CD4-positive, alpha-beta T cell treated with Interleukin-17A for 1 hour (primary cell): Measurements from ENCODE around the gene LEPR.
"Not testable (repeated sequence)": the region's sequence is repeated elsewhere in the genome, so short reads cannot be mapped to it uniquely, and the experiment has no call there.

Source experiments
- DNase-seq: peaks from one replicate; pipeline ENCODE4 v3.0.0-alpha.2; 2020

LEPR gene

DNA sequence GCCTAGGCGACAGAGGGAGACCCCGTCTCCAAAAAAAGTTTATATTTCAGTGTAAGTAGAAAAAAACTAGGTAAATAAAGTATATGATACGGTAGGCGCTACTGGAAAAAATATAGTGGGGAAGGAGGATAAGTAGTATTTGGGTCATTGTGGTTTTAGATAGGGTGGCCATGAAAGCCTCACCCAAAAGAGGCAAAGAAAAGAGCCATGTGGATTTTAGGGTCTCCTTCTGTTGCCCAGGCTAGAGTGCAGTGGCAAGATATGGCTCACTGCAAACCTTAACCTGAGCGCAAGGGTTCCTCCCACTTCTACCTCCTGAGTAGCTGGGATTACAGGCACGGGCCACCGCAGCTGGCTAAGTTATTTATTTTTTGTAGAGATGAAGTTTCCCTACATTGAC is 17.1 kb downstream of the LEPR start:
- DNase-seq: no peak

DNA sequence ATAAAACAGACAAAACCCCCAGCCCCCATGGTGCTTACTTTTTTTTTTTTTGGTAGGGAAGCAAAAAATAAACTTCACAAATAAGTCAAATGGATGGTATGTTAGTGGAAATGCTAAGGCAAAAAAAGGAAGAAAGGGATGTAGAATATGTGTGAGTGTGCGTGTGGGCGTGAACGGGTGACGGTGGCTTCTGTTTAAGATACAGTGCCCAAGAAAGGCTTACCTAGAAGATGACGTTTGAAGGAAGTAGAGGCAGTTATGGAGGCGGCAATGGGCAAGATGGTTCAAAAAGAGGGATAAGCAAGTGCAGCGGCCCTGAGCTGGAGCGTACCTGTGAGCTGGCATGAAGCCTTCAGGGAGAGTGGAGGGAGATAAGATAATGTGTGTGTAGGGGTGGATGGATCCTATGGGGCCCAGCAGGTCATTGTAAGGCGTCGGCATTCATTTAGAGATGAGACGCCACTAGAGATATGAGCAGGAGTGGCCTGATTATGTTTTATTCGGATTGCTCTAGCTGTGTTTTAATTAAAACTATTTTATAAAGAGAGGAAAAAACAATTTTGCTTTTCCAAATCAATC is 19.9 kb downstream of the LEPR start:
- DNase-seq: no peak

DNA sequence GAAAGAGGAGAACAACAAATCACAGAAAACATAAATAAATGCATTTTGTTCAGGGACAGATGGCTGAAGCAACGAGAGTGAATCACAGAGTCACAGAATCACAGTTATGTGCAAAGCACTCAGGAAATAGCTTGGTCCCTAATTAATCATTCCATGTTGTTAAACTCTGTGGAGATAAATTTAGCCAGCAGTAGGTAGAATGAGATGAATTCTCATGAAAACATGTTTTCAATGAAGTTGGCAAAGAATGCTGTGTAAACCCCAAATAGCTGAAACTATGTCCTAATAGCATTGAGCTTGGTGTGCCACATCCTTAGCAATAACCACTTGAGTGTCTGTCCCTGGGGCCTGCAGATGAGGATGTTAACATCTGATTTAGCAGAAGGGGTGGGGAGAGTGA is 20.4 kb downstream of the LEPR start:
- no peak for DNase-seq

DNA sequence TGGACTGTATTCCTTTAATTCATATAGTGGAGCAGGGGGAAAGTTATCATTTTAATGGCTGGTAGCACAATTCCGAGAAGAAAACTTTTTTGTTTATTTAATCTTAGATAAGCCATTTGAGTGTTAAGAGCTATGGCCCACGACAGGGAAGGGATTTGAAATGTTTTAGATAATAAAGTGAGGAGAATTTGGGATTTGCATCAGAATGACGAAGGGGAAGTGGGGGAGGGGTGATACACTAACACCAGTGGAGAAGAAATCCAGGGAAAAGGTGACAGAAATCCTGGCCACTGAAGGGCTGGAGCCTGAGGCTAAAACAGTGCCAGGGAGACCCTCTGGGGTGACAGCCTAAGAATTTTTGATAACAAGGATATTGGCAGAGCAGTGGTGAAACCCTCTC is 21.0 kb downstream of the LEPR start:
- no peak for DNase-seq

DNA sequence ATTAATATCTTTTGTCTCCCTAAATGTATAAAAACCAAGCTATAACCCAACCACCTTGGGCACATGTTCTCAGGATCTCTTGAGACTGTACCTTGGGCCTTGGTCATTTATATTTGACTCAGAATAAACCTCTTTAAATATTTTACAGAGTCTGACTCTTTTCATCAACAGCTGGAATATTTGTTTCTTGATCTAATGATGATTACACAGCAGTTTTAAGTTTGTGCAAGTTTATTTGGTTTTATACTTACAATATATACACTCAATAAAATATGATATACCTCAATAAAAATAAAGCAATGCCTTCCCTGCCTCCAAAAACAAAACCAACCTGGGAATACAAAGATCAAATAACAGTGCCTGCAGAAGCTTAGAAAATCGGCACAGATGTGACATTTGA is 22.0 kb downstream of the LEPR start:
- no peak for DNase-seq

DNA sequence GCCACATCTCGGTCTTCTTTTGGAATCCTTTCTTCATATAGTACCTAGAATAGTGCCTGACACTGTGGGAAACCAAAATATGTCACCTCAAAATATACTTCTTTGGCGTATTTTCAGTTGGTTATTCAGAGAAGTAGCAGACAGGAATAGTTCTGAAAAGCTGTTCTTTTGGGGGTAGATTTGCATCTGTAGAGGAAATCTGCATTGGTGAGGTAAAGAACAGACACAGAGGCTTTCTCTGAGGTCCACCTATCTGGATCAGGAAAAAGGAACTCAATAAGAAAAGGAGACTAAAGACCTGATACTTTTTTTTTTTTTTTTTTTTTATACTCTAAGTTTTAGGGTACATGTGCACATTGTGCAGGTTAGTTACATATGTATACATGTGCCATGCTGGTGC is 23.2 kb downstream of the LEPR start:
- no peak for DNase-seq

DNA sequence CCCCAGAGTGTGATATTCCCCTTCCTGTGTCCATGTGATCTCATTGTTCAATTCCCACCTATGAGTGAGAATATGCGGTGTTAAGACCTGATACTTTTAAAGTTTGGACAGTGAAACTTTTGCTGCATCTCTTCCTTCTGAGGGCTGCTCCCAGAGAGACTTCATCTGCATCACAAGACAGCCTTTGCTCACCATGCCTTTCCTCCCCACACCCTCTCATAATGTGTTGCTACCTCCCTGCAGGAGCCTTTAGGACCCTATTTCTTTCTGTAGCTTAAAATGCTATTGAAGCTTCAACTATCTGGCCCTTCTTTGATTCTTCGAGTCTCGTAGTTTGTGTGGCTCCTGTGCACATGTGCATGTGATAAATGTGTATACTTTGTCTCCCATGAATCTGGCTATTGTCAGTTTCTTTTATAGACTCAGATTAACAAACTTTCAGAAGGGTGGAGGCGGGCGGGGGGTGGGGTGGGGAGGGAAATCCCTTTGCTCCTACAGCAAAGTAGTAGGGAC is 23.7 kb downstream of the LEPR start:
- no peak for DNase-seq

DNA sequence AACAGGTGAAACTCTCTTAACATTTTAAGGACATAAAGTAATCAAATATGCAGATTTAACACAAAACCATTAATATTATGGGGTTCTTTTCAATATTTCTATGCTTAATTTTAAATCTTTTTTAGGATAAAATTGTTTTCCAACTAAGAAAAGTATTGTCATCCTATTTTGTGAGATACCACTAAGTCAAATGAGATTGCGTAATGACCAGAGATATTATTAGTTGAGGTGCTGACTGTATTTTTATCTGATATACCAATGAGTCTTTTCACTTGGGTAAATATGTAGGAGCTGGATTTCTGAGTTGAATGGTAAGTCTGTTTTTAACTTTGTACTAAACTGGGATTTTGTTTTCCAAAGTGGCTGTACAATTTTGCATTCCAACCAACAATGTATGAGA is 25.4 kb downstream of the LEPR start:
- no peak for DNase-seq

DNA sequence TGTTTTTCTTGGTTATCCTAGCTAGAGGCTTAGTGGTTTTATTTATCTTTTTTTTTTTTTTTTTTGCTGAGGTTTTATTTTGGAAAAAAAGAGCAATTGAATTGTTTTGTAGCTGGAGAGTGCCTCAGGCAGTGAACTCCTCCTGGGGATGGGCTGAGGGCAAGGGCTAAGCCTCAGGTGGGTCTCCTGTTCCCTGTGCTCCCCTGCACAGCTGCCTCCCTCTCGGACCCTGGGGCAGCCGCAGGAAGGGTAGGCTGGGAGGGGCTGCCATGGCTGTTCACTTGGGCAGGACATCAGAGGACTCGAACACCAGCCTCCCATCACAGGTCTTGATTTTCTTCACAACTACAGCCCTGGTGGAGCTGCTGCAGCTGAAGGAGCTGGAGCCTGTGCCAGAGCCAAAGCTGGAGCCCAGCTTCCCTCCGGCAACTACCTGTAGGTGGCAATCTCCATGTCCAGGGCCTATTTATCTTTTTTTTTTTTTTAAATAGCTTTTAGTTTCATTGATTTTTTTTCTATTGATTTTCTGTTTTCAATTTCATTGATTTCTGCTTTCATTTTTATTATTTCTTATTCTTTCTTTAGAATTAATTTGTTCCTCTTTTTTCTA is 28.9 kb downstream of the LEPR start:
- no peak for DNase-seq

DNA sequence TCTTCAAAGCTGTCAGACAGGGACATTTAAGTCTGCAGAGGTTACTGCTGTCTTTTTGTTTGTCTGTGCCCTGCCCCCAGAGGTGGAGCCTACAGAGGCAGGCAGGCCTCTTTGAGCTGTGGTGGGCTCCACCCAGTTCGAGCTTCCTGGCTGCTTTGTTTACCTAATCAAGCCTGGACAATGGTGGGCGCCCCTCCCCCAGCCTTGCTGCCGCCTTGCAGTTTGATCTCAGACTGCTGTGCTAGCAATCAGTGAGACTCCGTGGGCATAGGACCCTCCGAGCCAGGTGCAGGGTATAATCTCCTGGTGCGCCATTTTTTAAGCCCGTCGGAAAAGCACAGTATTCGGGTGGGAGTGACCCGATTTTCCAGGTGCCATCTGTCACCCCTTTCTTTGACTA is 35.2 kb downstream of the LEPR start:
- not testable (repeated sequence) for DNase-seq

DNA sequence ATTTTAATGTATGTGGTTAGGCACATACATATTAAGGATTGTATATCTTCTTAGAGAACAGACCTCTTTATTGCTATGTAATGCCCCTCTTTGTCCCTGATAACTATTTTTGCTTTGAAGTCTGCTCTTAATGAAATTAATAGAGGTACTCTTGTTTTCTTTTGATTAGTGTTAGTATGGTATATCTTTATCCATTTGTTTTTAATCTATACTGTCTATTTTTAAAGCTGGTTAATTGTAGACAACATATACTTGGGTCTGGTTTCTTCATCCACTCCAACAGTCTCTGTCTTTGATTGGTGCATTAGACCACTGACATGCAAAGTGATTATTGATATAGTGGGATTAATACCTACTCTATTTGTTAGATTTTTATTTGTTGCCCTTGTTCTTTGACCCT is 36.0 kb downstream of the LEPR start:
- DNase-seq: no peak

DNA sequence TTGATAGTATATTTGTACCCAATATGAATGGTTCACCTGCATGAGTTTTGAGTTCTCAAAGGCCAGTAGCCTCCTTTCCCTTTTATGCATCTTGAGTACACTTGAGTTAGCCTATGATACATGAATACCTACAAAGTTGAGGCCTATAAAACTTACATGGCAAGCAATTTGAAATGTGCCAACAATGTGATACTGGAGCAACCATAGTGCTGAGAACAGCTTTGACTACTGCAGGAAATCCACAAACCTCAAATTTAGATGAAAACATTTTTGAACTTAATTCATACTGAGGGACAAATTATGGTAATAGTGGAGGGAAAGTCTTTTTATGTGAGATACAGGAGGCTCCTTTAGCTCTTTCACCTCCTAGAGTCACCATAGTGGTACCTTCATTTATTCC is 37.4 kb downstream of the LEPR start:
- DNase-seq: no peak

DNA sequence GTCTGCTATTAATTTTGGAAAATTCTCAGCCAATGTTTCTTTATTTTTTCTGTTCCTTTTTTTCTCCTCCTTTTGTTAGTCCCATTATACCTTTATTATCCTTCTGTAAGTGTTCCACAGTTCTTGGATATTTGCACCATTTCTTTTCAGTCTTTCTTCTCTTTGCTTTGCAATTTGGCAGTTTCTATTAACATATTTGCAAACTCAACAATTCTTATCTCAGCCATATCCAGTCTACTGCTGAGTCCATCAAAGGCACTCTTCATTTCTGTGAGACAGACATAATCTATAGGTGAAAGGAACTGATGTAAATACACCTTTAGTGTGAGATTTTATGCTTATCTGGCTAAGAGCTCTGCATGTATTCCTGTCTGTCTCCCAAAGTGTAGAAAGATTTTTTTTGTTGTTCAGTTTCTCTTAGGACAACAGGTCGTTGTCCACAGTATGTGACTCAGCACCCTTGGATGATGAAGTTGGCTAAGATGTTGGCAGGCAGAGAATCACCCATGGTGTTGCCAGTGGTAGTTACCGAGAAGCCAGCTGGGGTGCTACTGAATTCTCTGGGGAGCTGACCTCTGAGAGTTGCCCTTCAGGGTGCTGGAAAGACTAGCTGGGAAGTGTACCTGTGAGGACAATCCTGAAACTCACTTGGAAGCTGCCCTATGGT is 38.4 kb downstream of the LEPR start:
- DNase-seq: no peak

DNA sequence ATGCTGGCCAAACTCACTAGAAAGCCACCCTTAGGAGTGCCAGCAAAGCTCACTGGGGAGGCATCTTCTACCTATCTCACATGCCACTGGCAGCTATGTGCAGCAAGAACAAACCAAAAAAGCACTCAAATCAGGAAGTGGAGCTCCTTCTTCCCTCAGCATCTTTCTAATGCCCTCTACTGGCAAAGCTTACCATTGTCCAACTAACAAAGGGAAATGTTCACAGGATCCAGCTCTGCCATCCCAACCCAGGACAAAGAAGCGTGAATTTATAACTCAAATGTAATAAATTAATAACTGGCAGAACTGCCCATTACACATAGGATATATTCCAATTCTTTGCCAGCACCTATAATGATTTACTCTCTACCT is 38.9 kb downstream of the LEPR start:
- DNase-seq: peak; percentile 18

DNA sequence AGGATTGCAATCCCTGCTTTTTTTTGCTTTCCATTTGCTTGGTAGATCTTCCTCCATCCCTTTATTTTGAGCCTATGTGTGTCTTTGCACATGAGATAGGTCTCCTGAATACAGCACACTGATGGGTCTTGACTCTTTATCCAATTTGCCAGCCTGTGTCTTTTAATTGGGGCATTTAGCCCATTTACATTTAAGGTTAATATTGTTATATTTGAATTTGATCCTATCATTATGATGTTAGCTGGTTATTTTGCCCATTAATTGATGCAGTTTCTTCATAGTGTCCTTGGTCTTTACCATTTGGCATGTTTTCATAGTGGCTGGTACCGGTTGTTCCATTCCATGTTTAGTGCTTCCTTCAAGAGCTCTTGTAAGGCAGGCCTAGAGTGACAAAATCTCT is 45.4 kb downstream of the LEPR start:
- DNase-seq: not testable (repeated sequence)

DNA sequence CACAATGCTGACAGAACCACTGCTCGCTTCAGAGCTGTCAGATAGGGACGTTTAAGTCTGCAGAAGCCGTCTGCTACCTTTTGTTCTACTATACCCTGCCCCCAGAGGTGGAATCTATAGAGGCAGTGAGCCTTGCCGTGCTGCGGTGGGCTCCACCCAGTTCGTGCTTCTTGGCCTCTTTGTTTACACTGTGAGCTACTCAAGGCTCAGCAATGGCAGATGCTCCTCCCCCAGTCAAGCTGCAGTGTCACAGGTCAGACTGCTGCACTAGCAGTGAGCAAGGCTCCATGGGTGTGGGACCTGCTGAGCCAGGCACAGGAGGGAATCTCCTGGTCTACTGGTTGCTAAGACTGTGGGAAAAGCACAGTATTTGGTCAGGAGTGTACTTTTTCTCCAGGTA is 47.1 kb downstream of the LEPR start:
- DNase-seq: no peak

DNA sequence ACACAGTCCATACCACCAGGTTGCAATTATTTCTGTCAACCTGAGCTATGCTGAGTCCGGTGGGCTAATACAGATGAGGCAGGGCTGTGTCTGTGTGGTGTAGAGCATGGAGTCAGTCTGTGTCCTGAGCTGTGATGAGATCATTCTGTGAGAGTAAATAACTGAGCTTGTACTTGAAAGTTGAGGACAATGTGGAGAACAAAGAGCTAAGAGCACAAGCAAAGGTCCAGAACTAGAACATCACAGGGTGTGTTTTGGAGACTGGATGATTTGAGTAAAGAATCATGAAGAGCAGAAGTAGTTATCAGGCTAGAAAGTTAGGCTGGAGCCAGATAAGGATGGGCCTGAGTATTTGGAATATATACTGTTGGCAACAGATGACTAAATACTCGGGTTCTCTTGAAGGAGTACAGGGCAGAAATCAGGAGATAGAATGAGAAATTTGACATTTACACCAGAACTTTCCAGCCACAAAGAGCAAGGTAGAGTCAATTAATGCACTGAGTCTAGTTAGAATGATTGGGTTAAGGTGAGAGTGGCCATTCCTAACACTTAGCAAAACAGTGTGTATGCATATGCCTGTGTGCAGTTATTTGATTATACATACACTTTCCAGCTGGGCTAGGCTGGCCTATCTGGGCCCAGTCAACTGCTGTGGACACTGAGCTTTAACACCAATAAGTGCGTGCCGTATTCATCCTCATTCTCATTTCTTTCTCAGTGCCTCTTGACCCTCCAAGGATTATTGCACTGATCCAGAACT is 48.8 kb downstream of the LEPR start:
- DNase-seq: no peak

DNA sequence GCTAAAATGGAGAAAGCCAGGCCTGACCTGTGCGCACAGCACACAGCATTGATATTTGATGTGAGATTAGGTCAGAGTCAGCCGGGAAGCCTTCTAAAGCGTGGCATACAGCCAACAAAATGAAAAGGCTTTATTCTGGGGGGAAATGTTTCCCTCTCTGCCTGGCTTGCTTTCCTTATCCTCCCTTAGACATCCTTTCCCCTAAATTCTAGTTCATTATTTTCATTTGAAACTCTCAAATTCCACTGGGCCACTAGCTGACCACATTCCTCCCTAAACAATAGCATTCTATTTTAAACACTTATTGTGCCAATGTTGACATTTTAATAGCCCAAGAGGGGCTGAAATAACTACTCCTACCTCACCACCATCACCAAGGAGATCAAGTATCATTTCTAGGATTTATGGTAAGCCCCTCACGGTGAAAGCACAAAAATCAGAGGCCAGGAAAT is 49.4 kb downstream of the LEPR start:
- DNase-seq: no peak
